Left colon (tissue), 2 donors: Measurements from ENCODE around the gene MEGF6. TPM values are rescaled to one million over a fixed set of nuclear protein-coding genes. Genes with fewer than 3 reads are reported as not detected.
A peak's percentile ranks its signal among the peaks of the same experiment; 100 is the strongest.

Experiments
- ATAC-seq: fragments of 200-7000 bp; cut with Tn5 transposase; one replicate; pipeline ENCODE4 v1.9.1; 2020; ENCODE audit warnings: mild to moderate bottlenecking, moderate library complexity
- DNase-seq, 2 donors: peaks; one replicate each; pipeline ENCODE4 v3.0.0-alpha.2; 2020
- intact Hi-C, 2 donors: fragments of 100-400 bp; cut with DNase I in 1 of 2; cut with micrococcal nuclease in 1 of 2; formaldehyde crosslinking; loops; one replicate each; pipeline versions ENCODE4 v1.11.2 to v1.14.0; 2022; cut with DNase I, micrococcal nuclease
- total RNA-seq, 2 donors: library from RNA; stranded (reverse); fragmentation: NEBNext Ultra II Directional; extraction: Animal tissue kit (Norgen Biotek cat#: 25700); gene quantifications; one replicate each; pipeline ENCODE4 v1.2.1, GENCODE V29; 2021
- donor health status: DM: no; HTN: no; CAD: no.
- donor health status: DM: yes; HTN: yes; CAD: no.

Gene MEGF6
- total RNA-seq, 2 donors from 2014 or later, result 6.3 to 8.2 TPM

GRCh38 chr1:3510136-3510955 lies 101.0 kb downstream of the MEGF6 start:
- DNase-seq (no peak), ATAC-seq (no peak)
- intact Hi-C loops, result no loop called here

GRCh38 chr1:3509721-3510120 lies 101.6 kb downstream of the MEGF6 start:
- DNase-seq, result no peak
- no peak for ATAC-seq
- intact Hi-C loops, result no loop called here

DNA sequence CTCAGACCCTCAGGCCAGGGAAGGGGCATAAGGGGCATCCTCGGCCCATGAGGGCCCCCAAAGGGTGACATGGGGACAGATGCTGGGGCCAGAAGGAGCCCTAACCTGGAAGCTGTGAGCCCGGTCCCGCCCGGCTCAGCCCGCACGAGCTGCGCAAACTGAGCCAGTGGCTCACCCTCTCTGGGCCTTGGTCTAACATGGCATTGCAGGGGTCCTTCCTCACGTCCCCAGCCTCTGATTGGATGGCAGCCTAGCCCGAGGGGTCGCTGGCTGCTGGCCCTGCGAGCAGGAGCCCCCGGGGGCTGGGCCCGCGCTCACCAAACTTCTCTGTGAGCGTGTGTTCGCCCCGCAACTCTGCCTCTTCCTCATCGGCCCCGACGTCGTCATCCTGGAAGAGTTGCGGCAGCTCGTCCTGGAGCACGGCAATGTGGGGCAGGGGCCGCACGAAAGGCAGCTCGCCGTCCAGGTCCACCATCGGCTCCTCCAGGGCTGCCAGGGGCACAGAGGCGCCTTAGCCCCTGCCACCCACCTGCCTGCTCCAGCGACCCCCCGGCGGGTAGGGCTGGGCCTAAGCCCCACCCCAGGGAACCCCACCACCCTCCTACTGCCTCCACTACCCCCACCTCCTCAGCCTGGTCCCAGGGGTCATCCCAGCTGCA lies 102.4 kb downstream of the MEGF6 start:
- intact Hi-C loops, result no loop called here
- no peak for ATAC-seq
- DNase-seq, result no peak

GRCh38 chr1:3507636-3508275 lies 103.6 kb downstream of the MEGF6 start:
- ATAC-seq, result no peak
- intact Hi-C loops, result no loop called here
- DNase-seq, result no peak

- ATAC-seq, result no peak
- DNase-seq, result no peak
- intact Hi-C loops, result no loop called here
Measured at GRCh38 chr1:3506943-3507342, 104.4 kb downstream of the MEGF6 start.

DNA sequence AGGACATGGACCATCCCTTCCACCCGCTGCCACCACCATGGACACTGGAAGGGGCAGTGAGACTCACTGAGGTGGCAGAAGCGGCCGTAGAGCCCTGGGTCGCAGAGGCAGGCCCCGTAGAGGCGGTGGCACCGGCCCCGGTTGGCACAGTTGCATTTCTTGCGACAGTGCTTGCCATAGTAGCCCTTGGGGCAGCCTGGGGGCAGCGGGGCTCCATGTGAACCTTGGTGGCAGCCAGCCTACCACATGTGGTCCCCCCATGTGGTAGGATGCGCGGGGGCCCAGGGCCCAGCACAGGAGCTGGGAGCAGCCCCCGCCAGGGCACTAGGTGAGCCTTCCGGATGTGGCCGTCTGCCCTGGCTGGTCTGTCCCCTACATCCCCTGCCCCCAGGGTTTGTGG lies 105.3 kb downstream of the MEGF6 start:
- intact Hi-C loops, result no loop called here
- no peak for DNase-seq
- no peak for ATAC-seq

GRCh38 chr1:3505161-3505560 lies 106.1 kb downstream of the MEGF6 start:
- no peak for DNase-seq
- ATAC-seq, result no peak
- intact Hi-C loops, result no loop called here

DNA sequence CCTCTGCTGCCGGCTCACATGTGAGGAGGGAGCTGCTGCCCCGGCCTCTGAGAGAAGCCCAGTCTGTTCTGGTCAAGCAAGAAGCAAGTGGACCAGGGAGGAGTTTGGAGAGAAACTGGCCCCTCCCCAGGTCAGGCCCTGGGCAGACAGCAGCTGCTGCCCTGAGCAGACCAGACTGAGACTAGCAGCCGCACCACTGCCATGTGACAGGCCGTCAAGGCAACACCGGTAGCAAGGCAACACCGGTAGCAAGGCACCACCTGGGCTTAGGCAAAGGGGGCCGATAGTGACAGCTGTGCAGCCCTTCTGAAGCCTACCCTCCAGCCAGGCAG lies 106.5 kb downstream of the MEGF6 start:
- ATAC-seq, result no peak
- intact Hi-C loops, result no loop called here

DNA sequence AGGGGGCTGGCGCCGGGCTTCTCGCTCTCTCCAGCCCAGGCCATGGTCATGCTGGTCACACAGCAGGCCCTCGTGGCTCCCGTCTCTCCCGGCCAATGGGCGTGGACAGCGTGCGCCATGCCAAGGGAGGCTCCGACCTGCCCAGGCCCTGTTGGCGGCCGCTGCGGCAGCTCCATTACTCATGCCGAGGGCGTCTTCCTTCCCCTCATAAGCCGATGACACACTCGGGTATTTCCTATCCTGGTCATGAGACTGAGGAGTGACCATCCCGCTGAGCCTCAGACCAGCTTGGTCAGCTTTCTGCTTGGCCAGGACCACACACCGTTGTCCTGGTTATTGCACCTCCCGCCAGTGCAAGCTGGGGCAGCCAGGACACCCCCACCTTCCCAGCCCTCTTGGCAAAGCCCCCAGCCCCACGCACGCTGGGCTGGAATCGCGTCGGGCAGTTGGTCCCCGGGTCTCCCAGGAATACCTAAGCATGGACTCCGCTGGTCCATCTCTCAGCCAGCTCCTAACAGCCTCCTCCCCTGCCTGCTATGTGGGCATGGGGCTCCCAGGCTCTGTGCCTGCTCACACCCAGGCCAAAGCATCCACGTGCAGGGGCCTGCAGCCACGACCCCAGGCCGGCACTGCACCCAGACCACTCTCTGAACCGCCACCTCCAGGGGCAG lies 107.0 kb downstream of the MEGF6 start:
- ATAC-seq (no peak), DNase-seq (no peak)
- intact Hi-C loops, result no loop called here

More for the DNA sequence above, 106.5 kb downstream of the MEGF6 start:
- no peak for DNase-seq

GRCh38 chr1:3503525-3503886 lies 107.8 kb downstream of the MEGF6 start:
- intact Hi-C loops, result no loop called here
- ATAC-seq (no peak), DNase-seq (no peak)

GRCh38 chr1:3502641-3503524 lies 108.4 kb downstream of the MEGF6 start:
- intact Hi-C loops, result no loop called here

DNA sequence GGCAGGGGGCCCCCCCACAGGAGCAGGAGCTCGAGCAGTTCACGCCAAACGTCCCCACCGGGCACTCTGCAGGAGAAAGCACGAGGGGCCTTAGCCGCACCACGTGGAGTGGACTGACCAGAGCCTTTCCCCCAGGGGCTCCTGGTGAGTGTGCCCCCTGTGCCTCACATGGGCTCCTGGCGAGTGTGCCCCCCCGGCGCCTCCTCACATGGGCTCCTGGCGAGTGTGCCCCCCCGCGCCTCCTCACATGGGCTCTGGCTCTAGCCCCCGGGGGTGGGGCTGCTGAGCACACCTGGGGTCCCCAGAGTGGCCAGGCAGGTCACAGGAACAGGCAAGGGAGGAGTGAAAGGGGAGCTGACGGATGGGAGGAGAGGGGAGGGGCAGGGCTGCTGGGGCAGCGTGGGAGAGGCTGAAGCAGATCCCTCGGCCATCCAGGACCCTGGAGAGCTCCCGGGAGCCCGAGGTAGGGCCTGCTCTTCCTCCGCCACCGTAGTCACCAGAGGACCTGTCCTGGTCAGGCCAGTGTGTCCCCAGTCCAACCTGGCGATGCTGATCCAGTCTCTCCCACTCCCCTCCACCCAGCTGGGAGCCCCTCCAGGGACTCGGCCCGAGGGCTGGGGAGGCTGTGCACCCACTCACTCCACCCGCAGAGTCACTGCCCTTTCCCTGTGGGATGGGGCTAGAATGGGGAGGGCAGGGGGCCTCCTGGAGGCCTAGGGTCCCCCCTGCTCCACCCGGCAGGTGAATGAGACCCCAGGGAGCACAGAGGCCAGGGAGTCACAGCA lies 109.3 kb downstream of the MEGF6 start:
- peak in 1 of 2 donors; percentile 45 for DNase-seq
- ATAC-seq, result peak; percentile 55
- intact Hi-C loops, result no loop called here

More at GRCh38 chr1:3502641-3503524, 108.4 kb downstream of the MEGF6 start:
- peak; percentile 51 for ATAC-seq
- no peak for DNase-seq

- intact Hi-C loops, result no loop called here
- DNase-seq (no peak), ATAC-seq (no peak)
Measured at GRCh38 chr1:3501437-3501836, 109.9 kb downstream of the MEGF6 start.

- DNase-seq, result no peak
- intact Hi-C loops, result no loop called here
- no peak for ATAC-seq
Measured at GRCh38 chr1:3500265-3500835, 111.0 kb downstream of the MEGF6 start.

DNA sequence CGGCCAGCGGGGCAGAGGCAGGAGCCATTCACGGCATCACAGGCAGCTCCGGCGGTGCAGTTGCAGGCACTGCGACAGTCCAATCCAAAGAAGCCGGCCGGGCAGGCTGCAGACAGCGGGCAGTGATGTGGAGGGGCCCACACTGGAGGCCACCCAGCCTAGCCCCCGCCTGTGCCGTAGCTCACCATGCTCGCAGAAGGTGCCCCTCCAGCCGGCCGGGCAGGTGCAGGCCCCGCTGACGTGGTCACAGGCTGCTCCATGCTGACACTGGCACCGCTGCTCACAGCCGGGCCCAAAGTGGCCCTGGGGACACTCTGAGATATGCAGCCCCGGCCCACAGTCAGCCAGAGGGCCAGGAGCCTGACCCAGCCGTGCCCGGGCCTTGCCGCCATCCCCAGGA lies 111.7 kb downstream of the MEGF6 start:
- ATAC-seq (no peak), DNase-seq (no peak)
- intact Hi-C loops, result no loop called here

DNA sequence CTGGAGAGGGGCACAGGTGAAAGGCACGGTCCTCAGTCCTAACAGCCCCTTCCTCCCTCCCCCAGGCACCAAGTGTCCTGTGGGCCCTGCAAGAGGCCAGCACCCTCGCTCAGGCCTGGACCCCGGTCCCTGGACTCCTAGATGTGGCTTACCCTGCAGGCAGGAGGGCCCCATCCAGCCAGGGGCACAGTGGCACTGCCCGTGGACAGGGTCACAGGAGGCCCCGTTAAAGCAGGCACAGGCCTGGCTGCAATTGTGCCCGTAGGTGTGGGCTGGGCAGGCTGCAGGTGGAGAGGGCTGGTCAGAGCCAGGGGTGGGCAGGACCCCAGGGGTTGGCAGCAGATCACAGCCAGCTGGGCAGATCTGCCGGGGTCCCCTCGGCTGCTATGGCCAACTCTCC lies 112.3 kb downstream of the MEGF6 start:
- no peak for DNase-seq
- ATAC-seq, result no peak
- intact Hi-C loops, result no loop called here

GRCh38 chr1:3498246-3498930 lies 112.9 kb downstream of the MEGF6 start:
- intact Hi-C loops, result no loop called here
- DNase-seq, result no peak
- no peak for ATAC-seq
